Ishikawa (cell line): ENCODE data around the gene TSR2.

Experiments
- CEBPB ChIP-seq: IDR thresholded peaks from 2 replicates; pipeline ENCODE4 v1.6.1; 2012
- CREB1 ChIP-seq: IDR thresholded peaks from 2 replicates; pipeline ENCODE4 v1.6.1; 2012; ENCODE audit warnings: low read depth
- EP300 ChIP-seq: IDR thresholded peaks from 2 replicates; pipeline ENCODE4 v1.6.1; 2012; ENCODE audit warnings: borderline replicate concordance
- FOXM1 ChIP-seq: IDR thresholded peaks from 2 replicates; pipeline ENCODE4 v1.6.1; 2012; ENCODE audit warnings: low read depth, borderline replicate concordance
- NFIC ChIP-seq: IDR thresholded peaks from 2 replicates; pipeline ENCODE4 v1.6.1; 2012
- RAD21 ChIP-seq: IDR thresholded peaks from 2 replicates; pipeline ENCODE4 v1.6.1; 2012; ENCODE audit warnings: low read depth
- TAF1 ChIP-seq: IDR thresholded peaks from 2 replicates; pipeline ENCODE4 v1.6.1; 2012; ENCODE audit warnings: low read depth, mild to moderate bottlenecking
- TCF12 ChIP-seq: IDR thresholded peaks from 2 replicates; pipeline ENCODE4 v1.6.1; 2012; ENCODE audit warnings: low read depth
- YY1 ChIP-seq: IDR thresholded peaks from 2 replicates; pipeline ENCODE4 v1.6.1; 2012; ENCODE audit warnings: low read depth
- ZBTB7A ChIP-seq: IDR thresholded peaks from 2 replicates; pipeline ENCODE4 v1.6.1; 2012; ENCODE audit warnings: low read depth
- TF ChIP-seq, protein P1 (sequence below): IDR thresholded peaks from 2 replicates; pipeline ENCODE4 v1.6.1; 2012
- TF ChIP-seq, protein P2 (sequence below): IDR thresholded peaks from 2 replicates; pipeline ENCODE4 v1.6.1; 2012
- TF ChIP-seq, protein P3 (sequence below): IDR thresholded peaks from 2 replicates; pipeline ENCODE4 v1.6.1; 2012; ENCODE audit warnings: low read depth, mild to moderate bottlenecking

- no peak for TF ChIP-seq YY1
- TF ChIP-seq CEBPB: no peak
- TF ChIP-seq TAF1: no peak
- no peak for TF ChIP-seq RAD21
- no peak for TF ChIP-seq ZBTB7A
- no peak for TF ChIP-seq FOXM1
- TF ChIP-seq, protein P1, sequence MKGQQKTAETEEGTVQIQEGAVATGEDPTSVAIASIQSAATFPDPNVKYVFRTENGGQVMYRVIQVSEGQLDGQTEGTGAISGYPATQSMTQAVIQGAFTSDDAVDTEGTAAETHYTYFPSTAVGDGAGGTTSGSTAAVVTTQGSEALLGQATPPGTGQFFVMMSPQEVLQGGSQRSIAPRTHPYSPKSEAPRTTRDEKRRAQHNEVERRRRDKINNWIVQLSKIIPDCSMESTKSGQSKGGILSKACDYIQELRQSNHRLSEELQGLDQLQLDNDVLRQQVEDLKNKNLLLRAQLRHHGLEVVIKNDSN: no peak
- no peak for TF ChIP-seq EP300
- TF ChIP-seq, protein P2, sequence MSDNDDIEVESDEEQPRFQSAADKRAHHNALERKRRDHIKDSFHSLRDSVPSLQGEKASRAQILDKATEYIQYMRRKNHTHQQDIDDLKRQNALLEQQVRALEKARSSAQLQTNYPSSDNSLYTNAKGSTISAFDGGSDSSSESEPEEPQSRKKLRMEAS: no peak
- TF ChIP-seq CREB1: no peak
- TF ChIP-seq TCF12: no peak
- TF ChIP-seq, protein P3, sequence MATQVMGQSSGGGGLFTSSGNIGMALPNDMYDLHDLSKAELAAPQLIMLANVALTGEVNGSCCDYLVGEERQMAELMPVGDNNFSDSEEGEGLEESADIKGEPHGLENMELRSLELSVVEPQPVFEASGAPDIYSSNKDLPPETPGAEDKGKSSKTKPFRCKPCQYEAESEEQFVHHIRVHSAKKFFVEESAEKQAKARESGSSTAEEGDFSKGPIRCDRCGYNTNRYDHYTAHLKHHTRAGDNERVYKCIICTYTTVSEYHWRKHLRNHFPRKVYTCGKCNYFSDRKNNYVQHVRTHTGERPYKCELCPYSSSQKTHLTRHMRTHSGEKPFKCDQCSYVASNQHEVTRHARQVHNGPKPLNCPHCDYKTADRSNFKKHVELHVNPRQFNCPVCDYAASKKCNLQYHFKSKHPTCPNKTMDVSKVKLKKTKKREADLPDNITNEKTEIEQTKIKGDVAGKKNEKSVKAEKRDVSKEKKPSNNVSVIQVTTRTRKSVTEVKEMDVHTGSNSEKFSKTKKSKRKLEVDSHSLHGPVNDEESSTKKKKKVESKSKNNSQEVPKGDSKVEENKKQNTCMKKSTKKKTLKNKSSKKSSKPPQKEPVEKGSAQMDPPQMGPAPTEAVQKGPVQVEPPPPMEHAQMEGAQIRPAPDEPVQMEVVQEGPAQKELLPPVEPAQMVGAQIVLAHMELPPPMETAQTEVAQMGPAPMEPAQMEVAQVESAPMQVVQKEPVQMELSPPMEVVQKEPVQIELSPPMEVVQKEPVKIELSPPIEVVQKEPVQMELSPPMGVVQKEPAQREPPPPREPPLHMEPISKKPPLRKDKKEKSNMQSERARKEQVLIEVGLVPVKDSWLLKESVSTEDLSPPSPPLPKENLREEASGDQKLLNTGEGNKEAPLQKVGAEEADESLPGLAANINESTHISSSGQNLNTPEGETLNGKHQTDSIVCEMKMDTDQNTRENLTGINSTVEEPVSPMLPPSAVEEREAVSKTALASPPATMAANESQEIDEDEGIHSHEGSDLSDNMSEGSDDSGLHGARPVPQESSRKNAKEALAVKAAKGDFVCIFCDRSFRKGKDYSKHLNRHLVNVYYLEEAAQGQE: no peak
- TF ChIP-seq NFIC: no peak
These were observed 54.2 kb downstream of the TSR2 start for GRCh38 chrX:54494166-54494988.
